ENCODE results near the gene RNPEP. TPM values are rescaled to one million over a fixed set of nuclear protein-coding genes. Genes with fewer than 3 reads are reported as not detected.

Gene RNPEP
- polyA plus RNA-seq, 1 of the 3 experiments (the other 2 are of a cell fraction) = 46.7 TPM

- peak; percentile 90 for DNase-seq
Observed at GRCh38 chr1:202009326-202010179, 27.1 kb downstream of the RNPEP start.

More at GRCh38 chr1:202009326-202010179, 27.1 kb downstream of the RNPEP start:
- Histone ChIP-seq H2AFZ (ENCODE audit: low read depth) (no peak overlapping the region), H3K36me3 (replicated peaks in 1 of 2; ENCODE audit: control insufficient read depth in 1 of 2, insufficient read depth in 2 of 2, low read length in 1 of 2) (peaks cover 12% of the 10 kb centered on the region in 2 experiments), H3K79me2 (ENCODE audit: insufficient read depth) (no peaks in the 10 kb centered on the region), H3K27me3 (ENCODE audit: insufficient read depth) (no peaks in the 10 kb centered on the region), H3K9me2 (no peaks in the 10 kb centered on the region), H3K4me2 (no peak overlapping the region), H3K9me3 (no peaks in the 10 kb centered on the region), H3K27ac (ENCODE audit: low read depth in 2 of 2, low read length in 1 of 2) (no peak overlapping the region), H3K9ac (no peak overlapping the region), H3K4me3 (ENCODE audit: low read depth in 2 of 2, low read length in 1 of 2) (no peak overlapping the region; a peak in 1 of 4 replicates), H3F3A (replicated peaks; ENCODE audit: insufficient read depth) (peaks cover 3% of the 10 kb centered on the region), H4K20me1 (ENCODE audit: insufficient read depth) (no peaks in the 10 kb centered on the region), H3K4me1 (ENCODE audit: control insufficient read depth in 1 of 2, insufficient read depth in 2 of 2, low read depth in 1 of 2, low read length in 1 of 2) (peaks cover 0 to 3% of the 10 kb centered on the region in 2 experiments; a peak in 1 of 4 replicates)
- 14% methylated on average over 9 of the region's 11 CpGs for WGBS (ENCODE audit: low lambda C conversion rate)
- CTCF ChIA-PET = interaction anchor here (0.7 to 20.4 kb wide), 28 partner anchors 9 to 748 kb away, joined by 3 to 411 read pairs (median 4); partner anchors contain the start of genes GPR37L1, RNPEP and SHISA4
- POLR2A ChIA-PET = no interaction called here
- TF ChIP-seq RAD21 (IDR thresholded peaks at IDR 0.05; ENCODE audit: low read length) (peak; percentile 90), GATA2 (CRISPR knock-in tag; IDR thresholded peaks at IDR 0.05) (no peak), SMC3 (IDR thresholded peaks at IDR 0.05; ENCODE audit: low read depth, low read length) (peak; percentile 94), REST (IDR thresholded peaks at IDR 0.05; ENCODE audit: low read depth, low read length) (no peak), CTCF (IDR thresholded peaks at IDR 0.05) (peak; percentile 96), PBX3 (IDR thresholded peaks at IDR 0.05) (no peak)

Data from SK-N-SH (cell line).